Muscle layer of colon (tissue), 2 donors: ENCODE measurements around the gene JCAD.
A peak's percentile ranks its signal among the peaks of the same experiment; 100 is the strongest.
"Not testable (repeated sequence)": the region's sequence is repeated elsewhere in the genome, so short reads cannot be mapped to it uniquely, and the experiment has no call there.

Experiments used
- H3K27ac ChIP-seq: one replicate; pipeline ENCODE4 v1.7.0; 2013; ENCODE audit warnings: low read depth, mild to moderate bottlenecking, low read length, moderate library complexity
- H3K27me3 ChIP-seq, 2 donors: one replicate each; pipeline ENCODE4 v1.7.0; 2013; ENCODE audit warnings: low read length in 2 of 2, mild to moderate bottlenecking in 2 of 2; ENCODE audit not compliant: insufficient read depth in 2 of 2, control insufficient read depth in 1 of 2
- H3K36me3 ChIP-seq: one replicate; pipeline ENCODE4 v1.7.0; 2013; ENCODE audit warnings: mild to moderate bottlenecking, low read length; ENCODE audit not compliant: insufficient read depth
- H3K4me1 ChIP-seq: one replicate; pipeline ENCODE4 v1.7.0; 2013; ENCODE audit warnings: mild to moderate bottlenecking, low read length; ENCODE audit not compliant: insufficient read depth
- H3K4me3 ChIP-seq, 2 donors: one replicate each; pipeline ENCODE4 v1.7.0; 2013; ENCODE audit warnings: low read length in 2 of 2, low read depth in 1 of 2, mild to moderate bottlenecking in 1 of 2, moderate library complexity in 1 of 2
- H3K9ac ChIP-seq: one replicate; pipeline ENCODE4 v1.7.0; 2013; ENCODE audit warnings: low read length
- H3K9me3 ChIP-seq: one replicate; pipeline ENCODE4 v1.7.0; 2013; ENCODE audit warnings: mild to moderate bottlenecking, low read length
- donor health status: abdominal sarcoma.
- donor health status: Adenocarcinoma of cecum.

Gene JCAD

DNA sequence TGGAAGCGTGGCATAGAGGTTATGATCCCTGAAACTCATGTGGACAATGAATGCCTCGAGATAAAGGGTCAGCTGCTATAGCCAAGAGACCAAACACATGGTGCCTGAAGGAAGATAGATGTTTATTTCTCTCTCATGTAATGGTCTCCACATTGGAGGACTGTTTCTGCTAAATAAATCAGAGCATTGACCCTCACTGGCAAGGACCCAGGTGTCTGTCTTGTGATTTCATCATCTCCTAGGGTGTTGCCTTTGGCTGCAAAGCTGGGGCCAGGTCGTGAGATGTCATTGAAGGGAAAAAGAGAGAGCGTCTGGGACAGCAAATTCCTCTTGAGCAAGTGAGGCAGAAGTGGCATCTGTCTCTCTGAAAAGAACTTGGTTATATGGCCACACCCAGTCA, 64.6 kb downstream of the JCAD start:
- H3K4me1 ChIP-seq = peaks cover 14% of the 10 kb centered on the region
- no peaks in the 10 kb centered on the region for H3K27me3 ChIP-seq
- H3K36me3 ChIP-seq = no peaks in the 10 kb centered on the region
- no peak overlapping the region for H3K9ac ChIP-seq
- no peak overlapping the region for H3K4me3 ChIP-seq
- H3K9me3 ChIP-seq = no peaks in the 10 kb centered on the region
- no peak overlapping the region for H3K27ac ChIP-seq

DNA sequence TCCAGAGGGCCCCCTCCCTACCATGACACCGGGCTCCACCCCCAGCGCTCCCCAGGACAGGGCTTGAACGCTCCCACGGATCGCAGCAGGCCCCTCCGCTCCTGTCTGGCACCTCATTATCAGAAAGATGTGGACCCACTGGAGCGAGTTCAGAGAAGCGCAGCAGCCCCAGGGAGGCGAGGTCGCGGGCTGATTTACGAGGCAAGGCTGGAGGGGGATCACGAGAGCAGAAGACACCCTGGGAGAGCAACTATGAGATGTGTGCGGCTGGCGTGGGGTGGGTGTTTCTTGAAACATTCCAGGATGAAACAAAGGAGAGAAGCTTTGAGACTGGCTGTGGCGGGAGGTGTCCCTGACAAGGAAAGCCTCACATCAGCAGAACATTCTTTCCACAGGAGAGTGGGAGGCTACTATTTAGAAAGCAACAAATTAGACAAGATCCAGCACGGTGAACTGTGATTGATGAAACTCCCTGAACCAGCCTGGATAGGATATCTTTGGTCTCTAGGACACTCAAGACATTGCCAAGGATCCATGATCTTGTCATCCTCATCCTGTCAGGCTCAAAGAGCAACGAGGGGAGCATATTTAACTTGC, 66.0 kb downstream of the JCAD start:
- H3K9ac ChIP-seq = no peak overlapping the region
- peak overlapping the region; percentile 17 for H3K27ac ChIP-seq
- H3K36me3 ChIP-seq = no peaks in the 10 kb centered on the region
- no peak overlapping the region for H3K4me3 ChIP-seq
- H3K9me3 ChIP-seq = no peaks in the 10 kb centered on the region
- peaks cover 11% of the 10 kb centered on the region for H3K4me1 ChIP-seq
- no peaks in the 10 kb centered on the region for H3K27me3 ChIP-seq

DNA sequence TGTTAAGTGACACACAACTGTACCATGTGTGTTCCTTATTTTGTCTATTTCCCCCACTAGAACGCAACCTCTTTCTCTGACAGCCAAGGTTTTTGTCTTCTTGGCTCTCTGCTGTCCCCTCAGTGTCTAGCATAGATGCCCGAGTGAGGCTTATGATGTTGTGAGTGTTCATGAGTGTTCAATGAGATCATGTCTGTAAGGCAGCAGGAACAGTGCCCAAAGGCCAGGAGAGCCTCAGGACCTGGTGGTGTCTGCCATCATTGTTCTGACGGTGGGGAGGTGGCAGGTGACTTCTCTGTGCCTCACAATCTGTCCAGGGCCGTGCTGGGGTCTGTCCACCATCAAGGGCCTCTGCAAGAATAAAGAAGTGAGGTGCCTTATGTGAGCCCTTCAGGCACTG, 66.5 kb downstream of the JCAD start:
- Histone ChIP-seq H3K4me1 (peaks cover 11% of the 10 kb centered on the region), H3K4me3 (no peak overlapping the region), H3K9me3 (no peaks in the 10 kb centered on the region), H3K27me3 (no peaks in the 10 kb centered on the region), H3K9ac (no peak overlapping the region), H3K36me3 (no peaks in the 10 kb centered on the region), H3K27ac (no peak overlapping the region)

DNA sequence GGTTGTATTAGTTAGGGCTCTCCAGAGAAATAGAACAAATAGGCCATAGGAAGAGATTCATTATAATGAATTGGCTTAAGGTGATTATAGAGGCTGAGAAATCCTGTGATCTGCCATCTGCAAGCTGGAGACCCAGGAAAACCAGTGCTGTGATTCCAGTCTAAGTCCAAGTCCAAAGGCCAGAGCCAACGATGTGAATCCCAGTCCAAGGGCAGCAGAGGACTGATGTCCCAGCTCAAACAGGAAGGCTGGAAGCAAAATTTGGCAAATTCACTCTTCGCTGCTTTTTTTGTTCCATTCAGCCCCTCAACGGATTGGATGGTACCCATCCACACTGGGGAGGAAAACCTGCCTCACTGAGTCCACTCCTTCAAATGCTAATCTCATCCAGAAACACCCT, 68.0 kb downstream of the JCAD start:
- Histone ChIP-seq H3K27ac (no peak overlapping the region), H3K4me3 (no peak overlapping the region), H3K9me3 (no peaks in the 10 kb centered on the region), H3K4me1 (peaks cover 11% of the 10 kb centered on the region), H3K9ac (no peak overlapping the region), H3K27me3 (no peaks in the 10 kb centered on the region), H3K36me3 (no peaks in the 10 kb centered on the region)

DNA sequence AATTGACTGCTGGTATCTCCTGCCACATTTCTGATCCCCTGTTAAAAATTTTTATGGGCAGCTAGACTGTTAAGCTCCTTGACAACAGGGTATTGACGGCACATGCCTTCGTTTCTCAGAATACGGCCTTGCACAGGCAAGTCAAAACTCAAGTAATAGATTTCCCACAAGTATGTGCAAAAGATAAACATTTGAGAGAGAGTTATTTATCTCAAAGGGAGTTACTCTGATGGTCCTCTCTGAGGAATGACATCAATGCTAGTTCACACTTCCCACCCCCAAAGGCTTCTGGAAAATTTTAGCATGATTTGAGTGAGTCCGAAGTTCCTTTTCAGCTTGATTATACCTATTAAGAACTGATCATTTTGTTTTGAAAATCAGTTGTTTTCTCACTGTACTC, 71.9 kb downstream of the JCAD start:
- Histone ChIP-seq H3K9me3 (no peaks in the 10 kb centered on the region), H3K27me3 (no peaks in the 10 kb centered on the region), H3K36me3 (no peaks in the 10 kb centered on the region), H3K27ac (no peak overlapping the region), H3K4me1 (no peaks in the 10 kb centered on the region), H3K9ac (no peak overlapping the region), H3K4me3 (no peak overlapping the region)

DNA sequence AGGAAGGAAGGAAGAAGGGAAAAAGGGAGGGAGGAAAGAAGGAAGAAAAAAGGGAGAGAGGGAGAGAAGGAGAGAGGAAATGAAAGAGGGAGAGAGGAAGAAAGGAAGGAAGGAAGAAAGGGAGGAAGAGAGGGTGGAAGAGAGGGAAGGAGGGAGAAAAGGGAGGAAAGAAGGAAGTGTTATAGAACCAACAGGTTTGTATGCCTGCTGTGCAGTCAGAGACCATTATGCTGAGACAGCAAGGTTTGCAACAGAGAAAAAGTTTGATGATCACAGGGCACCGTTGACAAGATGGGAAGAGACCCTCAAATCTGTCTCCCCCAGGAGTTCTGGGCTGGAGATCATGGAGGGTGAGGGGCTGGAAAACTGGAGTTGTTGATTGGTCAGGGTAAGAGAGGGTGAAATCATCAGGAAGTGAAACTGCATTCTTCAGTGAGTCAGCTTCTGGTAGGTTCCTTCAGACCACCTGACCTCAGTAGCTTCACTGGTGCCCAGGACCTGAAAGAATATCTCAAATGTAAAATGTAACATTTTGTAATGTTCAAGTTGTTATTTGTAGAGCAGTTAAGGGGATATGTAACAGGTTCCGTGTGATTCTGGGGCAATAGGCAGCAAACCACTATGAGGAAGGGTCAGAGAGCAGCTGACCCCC, 76.3 kb downstream of the JCAD start:
- H3K4me1 ChIP-seq = no peaks in the 10 kb centered on the region
- H3K36me3 ChIP-seq = no peaks in the 10 kb centered on the region
- H3K27ac ChIP-seq = no peak overlapping the region
- H3K4me3 ChIP-seq = no peak overlapping the region
- H3K9ac ChIP-seq = no peak overlapping the region
- H3K27me3 ChIP-seq = no peaks in the 10 kb centered on the region
- no peaks in the 10 kb centered on the region for H3K9me3 ChIP-seq

DNA sequence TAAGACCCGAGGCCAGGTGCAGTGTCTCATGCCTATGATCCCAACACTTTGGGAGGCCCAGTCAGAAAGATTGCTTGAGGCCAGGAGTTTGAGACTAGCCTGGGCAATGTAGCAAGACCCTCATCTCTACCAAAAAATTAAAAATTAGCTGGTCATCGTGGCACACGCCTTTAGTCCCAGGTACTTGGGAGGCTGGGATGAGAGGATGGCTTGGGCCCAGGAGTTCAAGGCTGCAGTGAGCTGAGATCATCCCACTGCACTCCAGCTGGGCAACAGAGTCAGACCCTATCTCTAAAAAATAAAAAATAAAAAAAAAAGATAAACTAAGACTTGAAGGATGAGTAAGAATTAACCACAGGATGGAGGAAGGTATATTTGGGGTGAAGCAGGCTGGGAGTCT, 77.9 kb downstream of the JCAD start:
- no peaks in the 10 kb centered on the region for H3K9me3 ChIP-seq
- no peaks in the 10 kb centered on the region for H3K27me3 ChIP-seq
- no peaks in the 10 kb centered on the region for H3K36me3 ChIP-seq
- H3K9ac ChIP-seq = no peak overlapping the region
- no peaks in the 10 kb centered on the region for H3K4me1 ChIP-seq
- H3K27ac ChIP-seq = no peak overlapping the region
- no peak overlapping the region for H3K4me3 ChIP-seq

DNA sequence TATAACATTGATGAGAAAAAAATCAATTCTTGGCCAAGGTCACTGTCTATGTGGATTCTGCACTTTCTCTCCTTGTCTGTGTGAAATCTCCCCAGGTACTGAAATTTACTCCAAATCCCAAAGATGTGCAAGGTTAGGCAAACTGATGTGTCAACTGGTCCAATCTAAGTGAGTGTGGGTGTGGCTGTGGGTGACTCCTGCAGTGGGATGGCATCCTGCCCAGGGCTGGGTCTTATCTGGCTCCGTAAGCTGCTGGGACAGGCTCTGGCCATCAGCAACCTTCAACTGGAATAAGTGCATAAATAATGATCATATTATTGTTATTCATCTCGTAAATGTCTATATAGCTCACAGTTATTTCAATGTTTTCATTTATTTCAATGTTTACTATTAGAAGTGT, 79.3 kb downstream of the JCAD start:
- no peak overlapping the region for H3K9ac ChIP-seq
- H3K4me1 ChIP-seq = no peaks in the 10 kb centered on the region
- H3K27ac ChIP-seq = no peak overlapping the region
- no peak overlapping the region for H3K4me3 ChIP-seq
- H3K9me3 ChIP-seq = no peaks in the 10 kb centered on the region
- no peaks in the 10 kb centered on the region for H3K36me3 ChIP-seq
- H3K27me3 ChIP-seq = no peaks in the 10 kb centered on the region

DNA sequence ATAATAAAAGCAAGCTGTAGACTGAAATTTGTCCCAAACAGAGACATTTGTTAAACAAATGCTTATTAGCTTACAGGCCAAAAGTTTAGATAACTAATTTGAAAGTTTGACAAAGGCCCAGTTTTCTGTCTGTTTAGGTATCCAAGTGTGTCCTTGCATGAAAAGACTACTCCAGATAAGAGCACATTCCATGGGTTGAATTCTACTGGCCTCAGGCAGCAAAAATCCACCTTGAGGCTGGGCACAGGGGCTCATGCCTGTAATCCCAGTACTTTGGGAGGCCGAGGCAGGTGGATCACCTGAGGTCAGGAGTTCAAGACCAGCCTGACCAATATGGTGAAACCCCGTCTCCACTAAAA, 80.0 kb downstream of the JCAD start:
- H3K27me3 ChIP-seq, H3K36me3 ChIP-seq, H3K4me1 ChIP-seq, H3K9ac ChIP-seq, H3K27ac ChIP-seq, H3K9me3 ChIP-seq, H3K4me3 ChIP-seq: not testable (repeated sequence)

DNA sequence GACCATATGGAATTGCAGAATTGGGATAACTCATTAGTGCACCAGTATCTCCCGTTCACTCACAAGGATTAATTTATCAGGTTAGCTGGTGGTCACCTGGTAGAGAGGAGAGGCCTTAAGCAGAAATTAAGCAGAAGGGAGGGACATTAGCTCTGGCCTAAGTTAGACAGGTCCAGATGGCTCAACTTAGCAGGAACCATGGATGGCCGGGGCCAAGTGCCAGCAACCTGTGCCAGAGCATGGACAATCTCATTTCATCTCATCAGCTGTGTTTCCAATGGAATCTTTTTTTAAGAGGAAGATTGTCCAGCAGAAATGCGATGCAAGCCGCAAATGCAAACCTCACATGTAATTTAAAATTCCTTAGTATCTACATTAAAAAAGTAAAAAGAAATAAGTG, 82.2 kb downstream of the JCAD start:
- no peaks in the 10 kb centered on the region for H3K36me3 ChIP-seq
- H3K27me3 ChIP-seq = no peaks in the 10 kb centered on the region
- H3K27ac ChIP-seq = no peak overlapping the region
- H3K4me1 ChIP-seq = no peaks in the 10 kb centered on the region
- H3K9ac ChIP-seq = no peak overlapping the region
- H3K9me3 ChIP-seq = no peaks in the 10 kb centered on the region
- H3K4me3 ChIP-seq = no peak overlapping the region

DNA sequence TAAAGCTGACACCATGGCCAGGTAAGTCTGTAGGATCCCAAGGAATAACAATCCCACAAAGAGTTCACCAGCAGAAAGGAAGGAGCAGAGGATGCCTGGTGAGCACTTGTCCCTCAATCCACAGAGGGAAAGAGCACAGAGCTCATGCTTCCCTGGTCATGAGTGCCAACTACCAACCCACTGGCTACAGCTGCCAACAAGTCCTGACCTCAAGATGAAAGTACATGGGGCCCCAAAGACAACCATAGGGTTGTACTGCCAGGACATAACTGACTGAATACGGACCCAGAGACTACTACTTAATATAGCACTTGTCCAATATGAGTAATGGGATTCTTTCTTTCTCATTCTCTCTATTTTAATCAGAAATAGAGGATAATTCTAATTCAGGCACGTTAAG, 83.3 kb downstream of the JCAD start:
- Histone ChIP-seq H3K27ac (no peak overlapping the region), H3K4me1 (no peaks in the 10 kb centered on the region), H3K9ac (no peak overlapping the region), H3K4me3 (no peak overlapping the region), H3K27me3 (no peaks in the 10 kb centered on the region), H3K36me3 (no peaks in the 10 kb centered on the region), H3K9me3 (no peaks in the 10 kb centered on the region)

DNA sequence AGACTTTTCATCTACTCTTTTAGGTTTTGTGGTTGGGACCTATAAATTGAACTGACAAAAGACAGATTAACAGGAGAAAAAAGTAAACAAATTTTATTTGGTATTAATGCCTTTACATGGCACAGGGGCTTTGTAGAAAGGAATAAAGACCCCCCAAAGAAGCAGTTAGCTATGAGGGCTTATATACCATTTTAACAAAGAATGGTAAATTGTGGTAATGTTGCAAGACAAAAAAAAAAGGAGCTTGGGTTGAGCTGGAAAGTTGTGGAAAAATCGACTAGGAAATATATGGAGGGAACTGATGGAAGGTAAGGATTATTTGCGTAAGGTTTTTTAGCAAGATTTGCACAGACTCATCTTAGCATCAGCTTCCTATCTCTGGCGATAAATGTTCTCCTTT, 84.6 kb downstream of the JCAD start:
- no peaks in the 10 kb centered on the region for H3K27me3 ChIP-seq
- H3K36me3 ChIP-seq = no peaks in the 10 kb centered on the region
- H3K4me1 ChIP-seq = peaks cover 11% of the 10 kb centered on the region
- H3K9me3 ChIP-seq = no peaks in the 10 kb centered on the region
- no peak overlapping the region for H3K4me3 ChIP-seq
- H3K9ac ChIP-seq = no peak overlapping the region
- H3K27ac ChIP-seq = no peak overlapping the region
